HL-60 (cell line): ENCODE results near the gene ITGB3.

Source experiments
- DNase-seq, 2 experiments: peaks; one replicate each; pipeline ENCODE4 v3.0.0-alpha.2; 2010 to 2020; ENCODE audit warnings: low read depth in 1 of 2, low spot score in 1 of 2
- H3K27ac ChIP-seq: fragments of 250-450 bp; sonication (Bioruptor Pico); replicated peaks from 2 replicates; pipeline ENCODE4 v1.5.1; 2020; ENCODE audit warnings: mild to moderate bottlenecking, moderate library complexity
- H3K27me3 ChIP-seq: fragments of 250-450 bp; sonication (Bioruptor Pico); 2 replicates; pipeline ENCODE4 v1.5.1; 2021; ENCODE audit warnings: mild to moderate bottlenecking, moderate library complexity; ENCODE audit not compliant: insufficient read depth, poor library complexity, severe bottlenecking
- H3K4me3 ChIP-seq: replicated peaks from 2 replicates; pipeline ENCODE4 v1.5.1; 2011; ENCODE audit warnings: mild to moderate bottlenecking, control low read depth, low read length; ENCODE audit not compliant: insufficient read depth
- CTCF ChIP-seq: IDR thresholded peaks from one replicate; pipeline ENCODE4 v1.5.1; 2011; ENCODE audit warnings: low read length, control low read depth, inconsistent platforms; ENCODE audit not compliant: insufficient read depth
- GABPA ChIP-seq: IDR thresholded peaks from 2 replicates; pipeline ENCODE4 v1.6.1; 2012; ENCODE audit warnings: low read depth
- POLR2AphosphoS5 ChIP-seq: IDR thresholded peaks from 2 replicates; pipeline ENCODE4 v1.6.1; 2012; ENCODE audit warnings: low read depth
- REST ChIP-seq: IDR thresholded peaks from 2 replicates; pipeline ENCODE4 v1.6.1; 2012; ENCODE audit warnings: low read depth; ENCODE audit not compliant: insufficient replicate concordance
- SPI1 ChIP-seq: IDR thresholded peaks from 2 replicates; pipeline ENCODE4 v1.6.1; 2012; ENCODE audit warnings: low read depth, mild to moderate bottlenecking, borderline replicate concordance

The ITGB3 gene

GRCh38 chr17:47315451-47316266, 62.0 kb downstream of the ITGB3 start:
- no peak for TF ChIP-seq SPI1
- TF ChIP-seq CTCF = peak; percentile 49
- DNase-seq = peak; percentile 34 to 39
- H3K27me3 ChIP-seq = peaks cover 9% of the 10 kb centered on the region
- no peak overlapping the region for H3K27ac ChIP-seq
- no peak overlapping the region for H3K4me3 ChIP-seq

GRCh38 chr17:47316311-47316710, 62.7 kb downstream of the ITGB3 start:
- no peak overlapping the region for H3K27ac ChIP-seq
- no peak overlapping the region for H3K4me3 ChIP-seq
- TF ChIP-seq REST = no peak
- no peak for TF ChIP-seq POLR2AphosphoS5
- TF ChIP-seq CTCF = no peak
- TF ChIP-seq SPI1 = no peak
- no peak for TF ChIP-seq GABPA
- DNase-seq = no peak
- peaks cover 9% of the 10 kb centered on the region for H3K27me3 ChIP-seq

GRCh38 chr17:47317119-47317518, 63.5 kb downstream of the ITGB3 start:
- DNase-seq = no peak
- no peak overlapping the region for H3K4me3 ChIP-seq
- no peak for TF ChIP-seq POLR2AphosphoS5
- TF ChIP-seq GABPA = no peak
- no peak for TF ChIP-seq CTCF
- no peak for TF ChIP-seq SPI1
- TF ChIP-seq REST = no peak
- H3K27ac ChIP-seq = no peak overlapping the region
- H3K27me3 ChIP-seq = peaks cover 6% of the 10 kb centered on the region
